H9 (cell line): ENCODE data around the gene SNX32. TPM values are rescaled to one million over a fixed set of nuclear protein-coding genes. Genes with fewer than 3 reads are reported as not detected.

Experiments used
- DNase-seq: peaks from one replicate; pipeline ENCODE4 v3.0.0-alpha.2; 2017
- H2AFZ ChIP-seq: one replicate; pipeline ENCODE4 v1.6.1; 2013; ENCODE audit warnings: mild to moderate bottlenecking, low read length, control low read depth, moderate library complexity
- H2AK5ac ChIP-seq: 2 replicates; pipeline ENCODE4 v1.6.1; 2013; ENCODE audit warnings: low read length, control low read depth, mixed read lengths; ENCODE audit not compliant: insufficient read length
- H2BK120ac ChIP-seq: one replicate; pipeline ENCODE4 v1.6.1; 2013; ENCODE audit warnings: low read depth, mild to moderate bottlenecking, low read length, control low read depth, inconsistent platforms; ENCODE audit not compliant: poor library complexity, severe bottlenecking
- H2BK12ac ChIP-seq: 2 replicates; pipeline ENCODE4 v1.6.1; 2013; ENCODE audit warnings: low read length, control low read depth, mixed read lengths, low read depth; ENCODE audit not compliant: insufficient read length
- H2BK15ac ChIP-seq: 2 replicates; pipeline ENCODE4 v1.6.1; 2013; ENCODE audit warnings: low read depth, low read length, control low read depth
- H2BK20ac ChIP-seq: one replicate; pipeline ENCODE4 v1.6.1; 2013; ENCODE audit warnings: low read depth, mild to moderate bottlenecking, low read length, control low read depth, inconsistent platforms; ENCODE audit not compliant: poor library complexity, severe bottlenecking
- H2BK5ac ChIP-seq: 2 replicates; pipeline ENCODE4 v1.6.1; 2013; ENCODE audit warnings: low read length, control low read depth, mixed read lengths; ENCODE audit not compliant: insufficient read length
- H3K14ac ChIP-seq: 2 replicates; pipeline ENCODE4 v1.6.1; 2013; ENCODE audit warnings: low read length, control low read depth; ENCODE audit not compliant: insufficient read depth
- H3K18ac ChIP-seq: 2 replicates; pipeline ENCODE4 v1.6.1; 2013; ENCODE audit warnings: low read depth, mild to moderate bottlenecking, mixed read lengths, low read length, control low read depth; ENCODE audit not compliant: insufficient read length
- H3K23ac ChIP-seq: 2 replicates; pipeline ENCODE4 v1.6.1; 2013; ENCODE audit warnings: low read length, control low read depth, mixed read lengths, low read depth; ENCODE audit not compliant: insufficient read length
- H3K23me2 ChIP-seq: 2 replicates; pipeline ENCODE4 v1.6.1; 2013; ENCODE audit warnings: low read depth, mild to moderate bottlenecking, mixed read lengths, low read length, control low read depth; ENCODE audit not compliant: insufficient read length, poor library complexity, severe bottlenecking
- H3K27ac ChIP-seq: 2 replicates; pipeline ENCODE4 v1.5.1; 2013; ENCODE audit warnings: low read length, control low read depth, mixed read lengths, low read depth; ENCODE audit not compliant: insufficient read length
- H3K27me3 ChIP-seq: 2 replicates; pipeline ENCODE4 v1.6.1; 2013; ENCODE audit warnings: low read length, control low read depth, inconsistent platforms; ENCODE audit not compliant: insufficient read depth
- H3K4ac ChIP-seq: 2 replicates; pipeline ENCODE4 v1.6.1; 2013; ENCODE audit warnings: low read depth, mild to moderate bottlenecking, control low read depth, inconsistent platforms, low read length, moderate library complexity
- H3K4me1 ChIP-seq: 2 replicates; pipeline ENCODE4 v1.6.1; 2013; ENCODE audit warnings: low read length, control low read depth, inconsistent platforms; ENCODE audit not compliant: insufficient read depth
- H3K4me2 ChIP-seq: 2 replicates; pipeline ENCODE4 v1.6.1; 2013; ENCODE audit warnings: low read length, control low read depth, mixed read lengths; ENCODE audit not compliant: insufficient read length, insufficient read depth
- H3K56ac ChIP-seq: 2 replicates; pipeline ENCODE4 v1.6.1; 2013; ENCODE audit warnings: low read depth, mild to moderate bottlenecking, mixed read lengths, low read length, control low read depth; ENCODE audit not compliant: insufficient read length
- H3K79me1 ChIP-seq: 2 replicates; pipeline ENCODE4 v1.6.1; 2013; ENCODE audit warnings: low read depth, mild to moderate bottlenecking, moderate library complexity, low read length, control low read depth, inconsistent platforms; ENCODE audit not compliant: insufficient read depth, poor library complexity, severe bottlenecking
- H3K79me2 ChIP-seq: 2 replicates; pipeline ENCODE4 v1.6.1; 2013; ENCODE audit warnings: low read length, control low read depth, inconsistent platforms; ENCODE audit not compliant: insufficient read depth
- H3K9ac ChIP-seq: 2 replicates; pipeline ENCODE4 v1.6.1; 2013; ENCODE audit warnings: low read length, control low read depth, mixed read lengths; ENCODE audit not compliant: insufficient read length; ENCODE audit errors: extremely low read depth
- H3K9me3 ChIP-seq: one replicate; pipeline ENCODE4 v1.6.1; 2013; ENCODE audit warnings: low read depth, low read length, inconsistent platforms; ENCODE audit not compliant: control insufficient read depth
- H3T11ph ChIP-seq: one replicate; pipeline ENCODE4 v1.6.1; 2013; ENCODE audit warnings: mild to moderate bottlenecking, low read length, control low read depth, inconsistent platforms
- H4K20me1 ChIP-seq: one replicate; pipeline ENCODE4 v1.6.1; 2013; ENCODE audit not compliant: control insufficient read depth, insufficient read length, insufficient read depth
- H4K5ac ChIP-seq: 2 replicates; pipeline ENCODE4 v1.6.1; 2013; ENCODE audit warnings: low read depth, mild to moderate bottlenecking, mixed read lengths, low read length, control low read depth; ENCODE audit not compliant: insufficient read length
- H4K8ac ChIP-seq: replicated peaks from 2 replicates; pipeline ENCODE4 v1.6.1; 2013; ENCODE audit warnings: low read length, control low read depth, mixed read lengths, low read depth; ENCODE audit not compliant: insufficient read length
- H4K91ac ChIP-seq: 2 replicates; pipeline ENCODE4 v1.6.1; 2013; ENCODE audit warnings: low read depth, mild to moderate bottlenecking, moderate library complexity, mixed read lengths, low read length, control low read depth; ENCODE audit not compliant: insufficient read length
- H3K27ac Mint-ChIP-seq, 3 experiments: 2 replicates in 2 of 3; 3 replicates in 1 of 3; pipeline ENCODE4 v1.8.0; 2020 to 2021; ENCODE audit warnings: mixed read lengths in 3 of 3, mild to moderate bottlenecking in 1 of 3, moderate library complexity in 1 of 3
- H3K27me3 Mint-ChIP-seq: 2 replicates; pipeline ENCODE4 v1.8.0; 2021; ENCODE audit warnings: low read depth, mild to moderate bottlenecking, moderate library complexity, mixed read lengths
- H3K36me3 Mint-ChIP-seq, 3 experiments: 2 replicates in 2 of 3; 3 replicates in 1 of 3; pipeline ENCODE4 v1.8.0; 2020 to 2021; ENCODE audit warnings: low read depth in 3 of 3, mixed read lengths in 3 of 3; ENCODE audit not compliant: insufficient read depth in 1 of 3
- H3K4me1 Mint-ChIP-seq, 2 experiments: 2 replicates each; pipeline ENCODE4 v1.8.0; 2020; ENCODE audit warnings: mixed read lengths in 2 of 2
- H3K4me3 Mint-ChIP-seq, 2 experiments: 2 replicates in 1 of 2; 3 replicates in 1 of 2; pipeline ENCODE4 v1.8.0; 2020 to 2021; ENCODE audit warnings: mild to moderate bottlenecking in 2 of 2, mixed read lengths in 2 of 2, moderate library complexity in 1 of 2
- H3K9me3 Mint-ChIP-seq, 2 experiments: 2 replicates in 1 of 2; 3 replicates in 1 of 2; pipeline ENCODE4 v1.8.0; 2020; ENCODE audit warnings: mild to moderate bottlenecking in 2 of 2, mixed read lengths in 2 of 2, moderate library complexity in 1 of 2
- CTCF ChIP-seq: fragments of 200-600 bp; sonication (generic); conservative IDR thresholded peaks from 3 replicates; pipeline ENCODE4 v1.8.0; 2021; ENCODE audit warnings: antibody characterized with exemption, mild to moderate bottlenecking
- WGBS: extraction: QIAGEN DNeasy Blood & Tissue Kit; methylation state at CpG from one replicate; pipeline ENCODE4 v1.1.7; 2013; ENCODE audit warnings: missing lambda C conversion rate, low lambda C conversion rate, mixed read lengths; ENCODE audit not compliant: insufficient read length; ENCODE audit errors: extremely low coverage; 5-methylcytosine and 5-hydroxymethylcytosine counted together
- total RNA-seq: library from RNA; stranded (reverse); gene quantifications from 2 replicates; pipeline ENCODE4 v1.2.1, GENCODE V29; 2021

SNX32 gene
- total RNA-seq, 1 experiment from 2014 or later, result 1.2 TPM

DNA sequence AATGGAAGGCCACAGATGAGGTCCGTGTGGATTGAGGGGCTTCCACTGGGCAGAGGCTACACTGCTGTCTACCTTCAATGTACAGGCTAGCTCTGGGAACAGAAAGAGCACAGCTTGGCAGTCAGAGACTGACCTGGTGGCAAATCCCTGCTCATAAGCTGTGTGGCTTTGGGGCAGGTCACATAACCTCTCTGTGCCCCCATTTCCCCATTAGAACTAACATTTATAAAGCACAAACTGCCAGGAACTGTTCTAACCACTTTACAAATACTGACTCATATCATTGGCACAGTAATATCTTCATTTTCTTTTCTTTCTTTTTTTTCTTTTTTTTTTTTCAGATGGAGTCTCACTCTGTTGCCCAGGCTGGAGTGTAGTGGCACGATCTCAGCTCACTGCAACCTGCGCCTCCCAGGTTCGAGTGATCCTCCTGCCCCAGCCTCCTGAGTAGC is 63.3 kb downstream of the SNX32 start:
- Histone ChIP-seq H4K8ac (no peak overlapping the region), H3K56ac (no peak overlapping the region), H3K4me1 (no peaks in the 10 kb centered on the region), H2BK120ac (no peak overlapping the region), H2BK5ac (no peak overlapping the region), H3K23me2 (peaks cover 9% of the 10 kb centered on the region), H3K27ac (no peak overlapping the region), H3K14ac (no peak overlapping the region), H3K23ac (no peak overlapping the region), H3K9me3 (no peaks in the 10 kb centered on the region), H3T11ph (no peak overlapping the region), H3K27me3 (peaks cover 14% of the 10 kb centered on the region; the same call in 1 of the 2 replicates), H2BK20ac (no peak overlapping the region), H4K20me1 (no peaks in the 10 kb centered on the region), H4K91ac (no peak overlapping the region), H3K4ac (no peak overlapping the region), H2AK5ac (no peak overlapping the region), H2BK12ac (no peak overlapping the region), H3K9ac (no peak overlapping the region), H2AFZ (no peak overlapping the region), H4K5ac (no peak overlapping the region), H3K79me1 (no peaks in the 10 kb centered on the region), H3K79me2 (no peaks in the 10 kb centered on the region), H2BK15ac (no peak overlapping the region), H3K18ac (no peak overlapping the region), H3K4me2 (no peak overlapping the region)
- H3K9me3 Mint-ChIP-seq, result no peaks in the 10 kb centered on the region
- H3K27ac Mint-ChIP-seq, result no peak overlapping the region
- no peak for TF ChIP-seq CTCF
- H3K27me3 Mint-ChIP-seq, result peaks cover 45% of the 10 kb centered on the region
- peaks cover 0 to 36% (median 0%) of the 10 kb centered on the region in 3 experiments; a peak in 2 of 7 replicates for H3K36me3 Mint-ChIP-seq
- no peak for DNase-seq
- H3K4me1 Mint-ChIP-seq, result peaks cover 20 to 26% of the 10 kb centered on the region in 2 experiments
- no peak overlapping the region for H3K4me3 Mint-ChIP-seq
- WGBS, result no CpG with 5 or more reads among the region's 4 CpGs
